ENCODE results near the gene S100A4.

S100A4 gene

DNA sequence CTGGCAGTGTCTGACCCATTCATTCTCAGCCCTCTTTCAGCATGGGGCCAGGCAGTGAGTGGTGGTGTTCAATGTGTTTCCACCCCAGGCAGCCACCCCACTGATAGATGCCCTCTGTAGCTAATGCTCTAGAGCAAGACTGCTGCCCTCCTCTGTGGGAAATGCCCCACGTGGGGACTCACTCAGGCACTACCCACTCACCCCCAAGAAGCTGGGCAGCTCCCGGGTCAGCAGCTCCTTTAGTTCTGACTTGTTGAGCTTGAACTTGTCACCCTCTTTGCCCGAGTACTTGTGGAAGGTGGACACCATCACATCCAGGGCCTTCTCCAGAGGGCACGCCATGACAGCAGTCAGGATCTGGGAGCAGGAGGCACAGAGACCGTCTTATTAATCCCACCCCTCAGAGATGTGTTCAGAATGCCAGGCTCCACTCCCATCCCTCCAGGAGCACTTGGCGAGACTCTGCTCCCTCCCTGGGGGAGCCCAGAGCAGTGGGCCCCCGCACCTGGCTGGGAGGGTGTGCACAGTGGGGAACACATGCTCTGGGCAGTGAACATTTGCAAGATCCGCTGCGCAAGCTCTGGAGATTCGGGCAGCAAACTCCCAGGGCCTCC is 1.0 kb downstream of the S100A4 start:
- no peak for TF ChIP-seq CTCF (conservative IDR thresholded peaks at IDR 0.05; ENCODE audit: low read length)
- peak overlapping the region; percentile 92 for H3K4me3 ChIP-seq (ENCODE audit: low read length)
- DNase-seq (ENCODE audit: low read depth): no peak

DNA sequence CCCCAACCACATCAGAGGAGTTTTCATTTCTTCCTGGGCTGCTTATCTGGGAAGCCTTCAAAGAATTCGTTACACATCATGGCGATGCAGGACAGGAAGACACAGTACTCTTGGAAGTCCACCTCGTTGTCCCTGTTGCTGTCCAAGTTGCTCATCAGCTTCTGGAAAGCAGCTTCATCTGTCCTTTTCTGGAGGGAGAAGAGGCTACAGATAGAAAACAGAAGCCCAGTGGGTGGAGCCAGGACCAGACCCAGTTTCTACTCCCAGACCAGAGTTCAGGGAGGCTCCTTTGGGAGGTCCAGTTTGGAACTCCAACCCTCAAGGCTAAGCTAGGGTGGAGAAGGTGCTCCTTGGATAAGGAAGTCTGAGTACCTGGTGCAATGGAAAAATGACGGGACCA is 1.9 kb downstream of the S100A4 start:
- H3K4me3 ChIP-seq (ENCODE audit: low read length): peak overlapping the region; percentile 92
- no peak for TF ChIP-seq CTCF (conservative IDR thresholded peaks at IDR 0.05; ENCODE audit: low read length)
- no peak for DNase-seq (ENCODE audit: low read depth)

DNA sequence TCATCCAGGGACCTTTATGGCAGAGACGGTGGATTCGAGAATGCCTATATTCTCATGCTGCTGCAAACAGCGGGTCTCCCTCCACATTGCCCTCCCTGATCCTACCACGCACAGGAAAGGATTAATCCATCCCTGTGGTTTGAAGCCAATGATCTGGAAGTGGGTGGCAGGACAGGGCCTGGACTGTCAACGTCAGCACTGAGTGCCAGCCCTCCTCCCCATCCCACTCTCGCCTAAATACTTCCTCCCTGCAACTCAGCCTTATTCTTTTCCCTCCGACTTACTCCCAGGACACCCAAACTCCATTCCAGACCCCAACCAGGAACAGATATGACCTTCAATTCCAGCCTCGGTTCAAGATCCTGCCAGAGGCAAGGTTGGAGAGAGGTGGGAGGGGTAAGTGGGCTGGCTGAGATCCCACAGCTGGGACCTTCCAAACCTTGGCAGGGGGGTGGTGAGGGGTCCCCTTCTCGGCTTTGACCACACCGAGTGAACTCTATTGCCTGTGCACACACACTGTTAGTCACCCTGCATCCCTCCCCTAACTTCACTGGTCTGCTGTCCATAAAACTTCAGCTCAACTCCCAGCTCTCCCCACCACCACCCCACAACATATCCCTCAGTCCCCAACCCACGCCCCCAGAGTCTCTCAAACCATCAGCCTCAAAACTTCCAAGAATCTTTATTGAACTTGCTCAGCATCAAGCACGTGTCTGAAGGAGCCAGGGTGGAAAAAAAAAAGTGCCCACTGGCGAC is 2.5 kb downstream of the S100A4 start:
- no peak for TF ChIP-seq CTCF (conservative IDR thresholded peaks at IDR 0.05; ENCODE audit: low read length)
- no peak for DNase-seq (ENCODE audit: low read depth)
- peak overlapping the region; percentile 92 for H3K4me3 ChIP-seq (ENCODE audit: low read length)

- no peak for TF ChIP-seq CTCF (conservative IDR thresholded peaks at IDR 0.05; ENCODE audit: low read length)
- H3K4me3 ChIP-seq (ENCODE audit: low read length): no peak overlapping the region
- DNase-seq (ENCODE audit: low read depth): no peak
Observed at GRCh38 chr1:153541641-153542590, 3.7 kb downstream of the S100A4 start.

DNA sequence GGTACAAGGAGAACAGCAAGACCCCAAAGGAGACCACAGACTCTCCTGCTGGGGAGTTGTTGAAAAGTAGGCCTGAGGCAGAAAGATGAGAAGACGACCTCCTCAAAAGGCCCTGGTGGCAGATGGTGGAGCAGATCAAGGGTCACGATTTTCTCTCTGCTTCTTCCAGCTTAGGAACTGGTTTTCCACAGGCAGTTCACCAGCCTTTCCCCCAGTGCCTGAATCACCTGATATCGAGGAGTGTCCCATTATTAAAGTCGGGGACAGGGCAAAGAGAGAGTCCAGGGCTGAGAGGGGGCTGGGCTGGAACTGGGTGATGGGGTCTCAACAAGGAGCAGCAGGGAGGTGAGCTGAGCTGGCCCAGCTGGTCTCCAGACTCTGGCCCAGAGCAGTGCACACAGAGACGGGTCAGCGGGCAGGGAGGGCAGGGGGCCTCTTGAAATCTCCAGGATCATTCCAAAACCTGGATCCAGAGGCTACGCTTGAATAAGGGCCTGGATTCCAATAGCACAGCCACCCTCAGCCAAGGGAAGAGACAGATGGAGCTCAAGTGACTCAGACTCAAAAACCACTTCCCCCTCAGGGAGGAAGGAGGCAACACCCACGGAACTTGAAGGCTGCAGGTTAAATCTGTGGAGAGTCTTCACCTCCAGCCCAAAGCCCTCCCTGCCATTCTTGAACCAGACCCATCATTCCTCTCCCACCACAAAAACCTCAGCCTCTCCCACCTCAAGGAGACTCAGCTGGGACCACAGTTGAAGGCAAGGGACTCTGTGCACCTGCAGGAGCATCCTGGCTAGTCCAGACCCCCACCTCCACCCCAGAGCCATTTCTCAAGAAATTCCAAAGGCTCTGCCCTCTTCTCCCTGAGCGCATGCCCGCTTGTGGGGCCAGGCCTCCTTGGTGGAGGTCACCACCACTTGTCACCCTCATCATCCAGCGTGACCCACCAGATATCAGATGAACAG is 4.9 kb downstream of the S100A4 start, which contains the start of gene S100A5:
Gene S100A5, minus strand, starts transcription at position 541 of the 968 bp plus-strand sequence. CDS start 743 bp downstream, outside the sequence.
- peak; percentile 64 for DNase-seq (ENCODE audit: low read depth)
- no peak for TF ChIP-seq CTCF (conservative IDR thresholded peaks at IDR 0.05; ENCODE audit: low read length)
- no peak within 1 kb of the TSS for H3K4me3 ChIP-seq (ENCODE audit: low read length)

GRCh38 chr1:153539395-153540093 is 6.1 kb downstream of the S100A4 start:
- no peak overlapping the region for H3K4me3 ChIP-seq (ENCODE audit: low read length)
- TF ChIP-seq CTCF (conservative IDR thresholded peaks at IDR 0.05; ENCODE audit: low read length): no peak
- no peak for DNase-seq (ENCODE audit: low read depth)
